ENCODE results near the gene ERBB4.

Gene ERBB4

DNA sequence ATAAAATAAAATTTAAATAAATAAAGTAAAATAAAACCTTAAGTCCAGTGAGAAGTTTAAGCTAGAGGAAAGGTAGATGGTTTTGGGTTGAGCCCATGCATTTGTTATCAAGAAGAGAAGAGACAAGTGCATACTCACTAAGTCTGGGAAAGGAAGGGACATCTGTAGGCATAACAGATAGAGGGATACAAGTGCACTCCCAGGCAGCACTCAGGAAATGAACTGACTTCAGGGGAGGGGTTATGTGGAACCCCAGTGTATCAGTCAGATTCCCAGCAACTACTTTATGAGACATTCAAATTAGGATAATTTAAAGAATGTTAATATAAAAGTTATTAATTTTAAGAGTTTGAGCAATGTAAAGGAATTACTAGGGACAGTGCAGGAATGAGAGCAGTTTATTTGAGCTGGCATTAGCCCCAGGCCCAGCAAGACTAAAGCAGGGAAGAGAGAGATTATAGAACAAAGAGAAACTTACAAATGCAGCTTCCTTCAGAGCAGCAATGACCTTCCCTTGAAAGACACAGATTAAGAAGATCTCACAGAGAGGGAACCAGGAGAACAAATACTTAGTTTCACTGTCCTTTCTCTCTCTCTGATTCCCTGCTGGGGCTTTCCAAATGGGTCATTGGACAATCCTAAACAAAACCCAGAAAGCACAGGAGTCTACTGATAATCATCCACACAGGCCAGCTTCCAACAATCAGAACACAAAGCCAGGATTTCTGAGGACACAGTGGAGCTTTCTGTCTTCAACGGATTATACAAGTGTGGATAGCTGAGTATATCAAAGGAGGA is 109.7 kb downstream of the ERBB4 start:
- no peak for DNase-seq (ENCODE audit: low read depth)

DNA sequence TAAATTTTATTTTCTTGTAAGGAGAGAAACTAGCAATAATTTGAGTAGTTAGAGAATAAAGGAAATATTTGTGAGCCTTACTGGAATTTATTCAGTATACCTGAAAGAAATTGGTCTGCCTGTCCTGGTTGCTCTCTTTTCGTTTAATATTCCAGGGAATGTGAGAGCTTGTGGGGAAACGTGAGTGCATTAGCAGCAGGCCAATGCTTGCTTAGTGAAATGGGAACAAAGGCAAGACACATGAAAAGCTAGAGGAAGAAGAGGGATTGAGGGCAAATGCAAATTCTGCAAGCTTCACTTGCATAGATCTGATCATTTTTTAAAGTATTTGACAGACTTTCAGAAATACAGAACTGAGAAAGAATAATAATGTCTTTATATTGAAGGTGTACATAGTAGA is 111.0 kb downstream of the ERBB4 start:
- DNase-seq (ENCODE audit: low read depth): no peak

DNA sequence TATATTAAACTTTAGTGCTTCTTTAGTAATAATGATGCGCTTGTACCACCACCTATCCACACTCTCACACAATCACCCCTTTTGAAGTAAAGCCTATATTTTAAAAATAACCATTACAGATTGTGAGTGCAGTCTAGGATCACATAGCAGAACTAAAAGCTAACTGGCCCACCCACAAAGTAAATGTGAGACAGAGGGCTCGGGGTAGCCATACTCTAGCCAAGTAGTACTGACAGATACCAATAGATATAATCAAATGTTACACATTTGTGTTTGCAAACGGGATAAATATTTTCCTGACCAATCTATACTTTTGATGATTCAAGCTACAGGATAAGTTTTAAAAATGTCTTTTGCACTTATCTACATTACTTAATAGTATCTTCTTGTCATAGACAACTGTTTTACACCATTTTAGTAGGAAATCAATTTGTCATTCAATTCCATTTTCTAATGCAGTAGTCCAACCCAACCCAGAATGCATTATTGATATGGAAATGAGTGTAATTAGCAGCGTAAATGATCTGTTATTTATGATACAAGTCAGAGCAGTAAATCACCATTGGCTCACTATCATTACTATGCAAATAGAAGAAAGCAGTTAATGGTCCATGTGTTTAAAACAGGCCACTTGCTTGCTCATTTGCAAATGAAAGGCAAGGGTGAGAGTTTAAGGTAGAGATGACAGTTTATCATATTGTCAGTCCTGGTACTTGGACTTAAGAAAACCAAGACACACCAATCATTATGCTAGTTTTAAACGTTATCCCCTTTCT is 111.8 kb downstream of the ERBB4 start:
- no peak for DNase-seq (ENCODE audit: low read depth)

DNA sequence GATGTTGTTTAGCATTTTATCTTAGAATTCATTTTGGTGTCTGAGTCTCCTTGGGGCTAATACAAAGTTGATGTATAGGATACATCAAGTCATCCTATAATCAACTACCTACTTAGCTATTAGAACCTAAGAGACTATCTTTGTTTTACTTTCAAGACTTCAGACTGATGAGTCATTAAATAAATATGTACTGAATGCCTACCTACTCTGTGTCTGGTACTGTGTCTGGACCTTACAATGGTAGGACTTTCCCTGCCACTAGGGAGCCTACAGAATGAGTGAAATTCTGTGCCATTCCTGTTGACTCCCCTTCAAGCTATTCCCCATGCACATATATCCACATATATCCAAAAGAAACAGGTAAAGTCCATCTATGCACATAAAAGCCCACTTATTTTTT is 114.5 kb downstream of the ERBB4 start:
- DNase-seq (ENCODE audit: low read depth): no peak

DNA sequence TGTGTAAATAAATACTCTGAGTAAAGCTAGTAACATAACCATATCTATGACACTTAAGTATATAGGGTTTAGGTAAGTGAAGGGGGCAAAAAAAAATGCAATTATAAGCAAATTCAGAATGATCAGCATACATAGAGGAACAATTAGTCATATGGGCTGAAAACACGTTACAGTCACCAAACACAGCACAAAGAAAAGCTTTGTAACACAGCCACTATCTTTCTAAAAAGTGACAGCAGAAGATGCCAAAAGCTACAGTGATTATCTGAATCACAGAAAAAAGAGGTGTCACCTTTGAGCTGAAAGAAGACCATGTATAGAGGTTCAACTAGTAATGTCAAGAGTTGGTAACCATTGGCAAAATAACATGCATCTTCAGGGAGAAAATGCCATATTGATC is 115.5 kb downstream of the ERBB4 start:
- no peak for DNase-seq (ENCODE audit: low read depth)

DNA sequence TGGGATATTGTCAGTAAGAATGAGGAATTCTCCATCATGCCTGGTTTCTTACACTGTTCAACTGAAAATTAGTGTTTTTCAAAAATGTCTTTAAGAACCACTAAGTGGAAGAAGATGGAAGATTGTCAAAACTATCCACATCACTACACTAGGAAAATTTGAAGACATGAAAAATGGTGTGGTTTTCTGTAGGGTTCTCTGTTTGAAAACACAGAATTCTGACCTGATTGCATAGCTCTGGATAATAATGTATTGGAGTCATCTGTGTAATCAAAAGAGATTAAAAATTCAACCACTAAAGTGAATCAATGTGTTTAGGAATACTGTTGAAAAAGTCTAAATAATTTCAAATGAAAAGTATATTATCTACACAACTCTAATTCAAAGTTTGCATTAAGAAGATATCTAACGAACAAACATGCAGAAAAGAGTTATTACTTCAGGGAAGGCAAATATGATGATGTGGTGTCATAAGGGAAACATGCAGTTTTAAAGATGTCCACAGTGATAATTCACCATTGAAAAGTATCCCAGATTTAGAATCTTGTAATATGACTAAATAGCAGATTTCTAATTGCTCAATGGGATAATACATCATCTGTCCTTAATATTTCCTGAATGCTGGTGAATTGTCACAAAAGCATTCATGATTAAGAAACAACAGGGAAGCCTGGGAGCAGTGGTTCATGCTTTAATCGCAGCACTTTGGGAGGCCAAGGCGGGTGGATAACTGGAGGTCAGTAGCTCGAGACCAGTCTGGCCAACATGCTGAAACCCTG is 116.9 kb downstream of the ERBB4 start:
- no peak for DNase-seq (ENCODE audit: low read depth)

DNA sequence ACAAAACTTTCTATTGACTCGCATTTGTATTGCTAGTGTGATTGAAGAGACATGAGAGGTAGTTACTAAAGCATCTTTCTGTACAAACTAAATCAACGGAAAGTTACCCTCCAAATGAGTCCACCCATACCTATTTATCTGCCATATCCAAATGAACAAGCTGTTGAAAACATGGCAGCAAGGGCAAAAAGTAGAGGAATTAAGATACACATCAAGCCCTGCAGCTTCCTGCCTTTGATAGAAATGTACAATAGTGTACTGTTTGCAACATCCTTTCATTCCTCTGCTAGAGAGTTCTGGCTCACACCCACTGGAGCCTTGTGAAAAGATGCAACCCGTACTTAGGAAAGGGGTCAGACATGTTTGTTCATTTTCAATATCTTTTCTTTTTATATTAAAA is 122.5 kb downstream of the ERBB4 start:
- DNase-seq (ENCODE audit: low read depth): no peak

DNA sequence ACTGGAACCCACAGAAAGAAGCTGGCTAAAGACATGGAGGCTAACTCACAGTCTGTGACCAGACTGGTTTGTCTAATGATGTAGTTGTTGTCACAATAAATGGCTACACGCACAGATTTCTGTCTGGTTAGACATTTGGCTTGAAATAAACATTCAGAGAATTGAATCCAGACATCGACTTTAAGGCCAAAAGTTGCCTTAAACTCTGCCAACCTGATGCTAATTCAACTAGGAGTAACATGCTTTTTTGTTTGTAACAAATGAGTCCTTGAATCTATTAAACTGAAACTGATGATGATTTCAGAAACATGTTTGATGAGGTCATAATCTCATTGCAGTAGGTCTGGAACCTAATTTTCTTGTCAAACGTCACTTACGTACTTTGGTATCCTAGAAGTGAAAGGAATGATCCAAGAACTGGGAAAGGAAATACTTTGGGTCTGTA is 123.8 kb downstream of the ERBB4 start:
- DNase-seq (ENCODE audit: low read depth): no peak

DNA sequence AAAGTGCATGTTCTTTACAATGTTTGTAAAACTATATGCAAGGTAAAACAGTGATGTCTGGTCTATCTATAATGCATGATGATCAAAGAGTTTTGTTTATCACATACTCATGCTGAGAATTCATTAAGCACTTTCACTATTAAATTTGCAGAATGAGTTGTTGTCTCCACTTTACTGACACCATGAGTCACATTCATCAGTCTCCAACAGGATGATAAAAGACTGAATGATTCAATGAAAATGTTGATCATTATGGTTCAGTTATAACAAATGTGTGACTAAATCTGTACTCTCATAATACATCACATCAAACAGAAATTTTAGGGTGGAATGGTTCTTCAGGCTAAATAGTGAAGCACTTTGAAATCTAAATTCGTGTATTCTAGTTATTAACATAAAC is 129.0 kb downstream of the ERBB4 start:
- DNase-seq (ENCODE audit: low read depth): no peak

DNA sequence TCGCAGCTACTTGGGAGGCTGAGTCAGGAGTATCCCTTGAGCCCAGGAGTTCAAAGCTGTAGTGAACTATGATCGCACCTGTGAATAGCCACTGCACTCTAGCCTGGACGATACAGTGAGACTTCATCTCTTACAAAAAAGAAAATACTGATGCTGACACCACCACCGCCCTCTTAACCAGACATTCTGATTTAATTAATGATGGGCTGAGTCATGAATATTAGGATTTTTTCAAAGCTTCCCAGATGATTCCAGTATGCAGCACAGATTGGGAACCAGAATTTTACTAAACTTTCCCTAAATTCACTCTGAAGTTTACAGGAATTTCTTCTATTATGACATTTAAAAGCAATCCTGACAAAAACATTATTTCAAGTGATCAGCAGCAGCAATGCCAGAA is 130.1 kb downstream of the ERBB4 start:
- DNase-seq (ENCODE audit: low read depth): no peak

DNA sequence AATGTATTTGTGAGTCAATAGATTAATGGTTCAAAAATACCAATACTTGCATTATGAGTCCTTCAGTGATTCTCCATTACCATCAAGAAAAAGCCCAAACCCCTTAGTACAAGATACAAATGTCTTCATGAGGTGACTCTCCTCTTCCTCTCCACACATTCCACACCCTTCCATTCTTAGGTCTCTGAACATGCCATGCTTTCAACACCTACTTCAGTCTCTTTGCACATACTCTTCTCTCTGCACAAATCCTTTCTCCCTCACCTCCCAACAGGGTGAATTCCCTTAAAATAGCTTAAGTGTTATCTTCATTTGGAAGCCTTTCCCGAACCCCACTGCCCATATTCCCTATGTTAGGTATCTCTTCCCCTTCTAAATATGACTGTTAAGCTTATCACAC is 131.9 kb downstream of the ERBB4 start:
- no peak for DNase-seq (ENCODE audit: low read depth)

DNA sequence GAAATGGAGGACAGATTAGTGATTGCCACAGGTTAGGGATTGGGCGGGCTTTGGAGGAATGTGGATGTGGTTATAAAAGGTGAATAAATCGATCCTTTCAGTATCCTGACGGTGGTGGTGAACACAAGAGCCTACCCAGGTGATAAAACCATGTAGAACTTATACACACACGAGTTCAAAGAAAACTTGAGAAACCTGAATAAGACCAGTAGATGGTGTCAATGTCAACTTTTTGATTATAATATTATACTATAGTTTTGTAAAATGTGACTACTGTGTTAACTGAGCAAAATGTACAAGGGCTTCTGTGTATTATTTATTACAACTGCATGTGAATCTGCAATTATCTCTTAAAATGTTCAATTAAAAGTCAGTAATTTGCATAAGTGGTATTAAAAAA is 136.3 kb downstream of the ERBB4 start:
- DNase-seq (ENCODE audit: low read depth): no peak

DNA sequence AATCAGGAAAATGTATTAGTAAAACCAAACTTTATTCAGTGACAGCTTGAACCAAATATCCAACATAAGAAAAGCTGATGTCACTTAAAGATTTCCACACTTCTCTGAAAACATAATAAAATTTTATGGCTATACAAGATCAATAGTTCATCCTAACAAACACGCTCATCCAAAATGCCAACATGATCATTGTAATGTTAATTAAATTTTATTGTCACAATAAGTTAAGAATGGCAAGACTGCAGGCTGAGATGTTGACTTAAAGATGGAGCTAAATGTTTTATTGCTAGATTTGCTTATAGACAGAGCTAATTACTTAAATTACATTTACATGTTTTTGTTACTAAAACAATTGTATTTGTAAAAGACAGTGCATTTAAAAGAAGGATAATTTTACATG is 140.3 kb downstream of the ERBB4 start:
- DNase-seq (ENCODE audit: low read depth): no peak

DNA sequence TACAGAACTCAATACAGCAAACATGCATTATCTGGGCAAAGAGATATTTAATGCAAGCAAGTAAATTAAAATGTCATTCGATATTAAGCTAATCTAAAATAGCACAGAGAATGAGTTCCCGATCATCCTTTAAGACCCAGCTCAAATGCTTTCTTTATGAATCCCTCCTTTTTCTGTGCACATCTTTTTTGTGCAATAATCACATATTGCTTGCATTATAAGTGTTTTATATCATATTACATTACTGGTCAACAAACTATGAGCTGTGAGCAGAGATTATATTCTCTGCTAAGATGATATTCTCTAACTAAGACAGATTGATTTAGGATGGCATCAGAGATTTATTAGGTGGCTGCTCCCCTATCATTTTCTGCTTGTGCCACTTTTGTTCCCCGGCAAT is 146.1 kb downstream of the ERBB4 start:
- no peak for DNase-seq (ENCODE audit: low read depth)

DNA sequence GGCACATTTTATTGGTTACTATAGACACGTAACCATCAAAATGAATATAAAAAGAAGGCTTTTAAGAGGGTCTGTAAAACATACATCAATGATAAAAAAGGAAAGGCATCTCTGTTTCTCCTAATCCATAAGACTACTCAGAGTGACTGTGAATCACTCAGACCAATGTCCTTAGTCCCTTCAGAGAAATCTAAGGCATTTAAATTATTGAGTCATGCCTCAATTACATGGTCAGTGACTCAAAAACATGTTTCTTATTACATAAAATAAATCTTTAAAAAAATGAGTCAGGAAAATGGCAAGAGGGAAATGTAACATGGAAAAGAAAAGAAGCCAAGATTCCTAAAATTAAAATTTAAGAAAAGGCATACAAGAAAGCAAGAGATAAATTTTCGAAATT is 146.6 kb downstream of the ERBB4 start:
- DNase-seq (ENCODE audit: low read depth): no peak

DNA sequence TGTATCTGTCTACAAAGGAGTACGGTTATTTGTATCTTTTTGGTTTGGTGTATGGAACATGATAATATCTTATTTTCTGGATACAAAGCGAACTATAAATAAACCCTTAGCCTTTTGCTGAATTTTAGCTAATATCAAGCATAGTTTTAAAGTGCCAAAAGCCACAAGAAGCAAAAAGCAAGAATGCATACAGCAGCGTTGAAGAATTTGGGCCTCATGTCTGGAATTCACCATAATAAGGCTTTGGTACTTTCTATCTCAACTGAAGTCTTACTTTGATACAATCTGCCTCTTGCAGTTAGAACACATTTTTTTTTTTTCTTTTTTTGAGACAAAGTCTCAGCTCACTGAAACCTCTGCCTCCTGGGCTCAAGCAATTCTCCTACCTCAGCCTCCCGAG is 151.5 kb downstream of the ERBB4 start:
- DNase-seq (ENCODE audit: low read depth): no peak

DNA sequence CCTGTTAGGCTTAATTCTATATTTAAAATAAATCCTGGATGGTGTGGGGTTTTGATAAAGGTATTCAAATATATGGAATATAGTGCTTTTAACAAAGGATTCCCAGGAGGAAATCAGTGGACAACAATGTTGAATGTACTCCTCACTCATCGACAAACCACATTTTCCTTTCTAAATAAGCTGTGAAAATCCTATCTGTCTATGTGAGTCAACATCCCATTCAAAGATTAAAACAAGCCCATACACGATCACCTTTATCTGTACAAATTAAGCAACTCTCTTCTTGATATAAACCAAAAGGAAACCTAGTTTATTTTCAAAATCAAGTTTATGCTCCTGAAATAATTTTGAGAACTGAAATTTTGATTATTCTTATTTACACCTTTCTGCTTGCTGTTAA is 153.4 kb downstream of the ERBB4 start:
- DNase-seq (ENCODE audit: low read depth): no peak

DNA sequence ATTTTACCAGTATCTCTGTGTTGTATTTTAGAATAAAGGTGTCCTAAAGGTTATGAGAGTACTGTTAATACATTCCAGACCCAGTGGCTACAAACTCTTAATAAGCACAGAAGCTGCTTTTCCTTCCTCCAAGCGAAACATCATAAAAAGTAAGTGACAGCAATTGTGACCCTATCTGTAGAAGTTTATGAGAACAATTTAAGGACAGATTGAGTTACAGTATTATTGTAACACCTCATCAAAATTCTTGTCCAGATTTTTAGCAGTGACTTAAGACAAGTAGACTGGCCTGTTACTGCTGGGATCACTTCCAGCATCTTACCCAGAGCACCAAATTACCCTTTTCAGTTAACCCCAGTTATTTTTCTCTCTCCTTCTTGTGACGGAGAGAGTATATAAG is 154.6 kb downstream of the ERBB4 start:
- no peak for DNase-seq (ENCODE audit: low read depth)

DNA sequence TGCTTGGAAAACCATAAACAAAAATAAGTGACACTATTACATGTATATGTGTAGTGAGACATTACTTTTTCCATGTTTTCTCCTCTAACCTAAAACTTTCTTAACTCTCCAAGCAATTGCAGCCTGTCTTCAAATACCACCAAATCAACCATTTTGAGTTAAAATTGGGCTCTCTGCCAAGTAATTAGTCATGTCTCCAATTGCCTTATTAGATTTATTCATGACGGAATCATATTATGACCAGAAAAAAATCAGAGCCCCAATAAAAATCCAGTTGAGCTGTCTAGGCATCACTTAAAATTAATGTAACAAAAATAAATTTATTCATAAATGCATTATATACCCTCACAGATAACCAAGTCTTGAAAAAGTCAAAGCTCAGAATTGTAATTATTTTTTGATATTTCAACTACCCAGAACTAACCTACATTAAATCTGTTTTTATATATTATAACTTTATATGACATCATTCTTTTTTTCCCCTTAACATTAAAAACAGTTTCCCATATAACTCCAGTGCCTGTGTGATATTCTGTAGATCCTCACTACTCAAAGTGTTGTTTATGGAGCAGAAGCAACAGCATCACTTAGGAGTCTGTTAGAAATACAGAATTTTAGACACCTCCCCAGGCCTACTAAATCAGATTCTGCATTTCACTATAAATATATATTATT is 157.0 kb downstream of the ERBB4 start:
- no peak for DNase-seq (ENCODE audit: low read depth)

DNA sequence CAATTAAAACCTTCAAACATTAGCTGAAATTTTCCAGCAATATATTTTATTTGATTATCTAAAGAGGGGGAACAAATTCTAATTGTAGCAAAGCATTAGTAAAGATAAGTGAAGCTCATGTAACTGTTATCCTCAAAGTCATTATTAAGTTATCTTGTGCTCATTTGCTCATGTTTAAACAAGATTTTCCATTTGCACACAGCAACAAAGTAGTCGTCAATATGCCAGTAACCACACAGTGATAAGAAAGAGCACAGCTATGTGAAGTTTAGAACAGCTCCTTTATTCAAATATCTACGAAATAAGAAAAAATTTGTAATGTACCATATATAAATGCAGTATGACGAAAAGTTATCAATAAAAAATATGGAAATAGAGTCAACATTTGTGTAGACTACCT is 159.5 kb downstream of the ERBB4 start:
- no peak for DNase-seq (ENCODE audit: low read depth)

DNA sequence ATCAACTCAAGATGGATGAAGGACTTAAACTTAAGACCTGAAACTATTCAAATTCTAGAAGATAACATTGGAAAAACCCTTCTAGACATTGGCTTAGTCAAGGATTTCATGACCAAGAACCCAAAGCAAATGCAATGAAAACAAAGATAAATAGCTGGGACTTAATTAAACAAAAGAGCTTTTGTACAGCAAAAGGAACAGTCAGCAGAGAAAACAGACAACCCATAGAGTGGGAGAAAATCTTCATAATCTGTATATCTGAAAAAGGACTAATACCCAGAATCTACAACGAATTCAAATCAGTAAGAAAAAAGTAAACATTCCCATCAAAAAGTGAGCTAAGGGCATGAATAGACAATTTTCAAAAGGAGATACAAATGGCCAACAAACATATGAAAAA is 171.2 kb downstream of the ERBB4 start:
- DNase-seq (ENCODE audit: low read depth): no peak
